ENCODE data around the gene RUSF1.

RUSF1 gene

GRCh38 chr16:31498493-31498892, 9.7 kb downstream of the RUSF1 start:
- Histone ChIP-seq H2AK5ac (ENCODE audit: low read depth, low read length) (no peak overlapping the region), H3K27ac (replicated peaks; ENCODE audit: low read length) (no peak overlapping the region), H2BK12ac (ENCODE audit: low read length) (no peak overlapping the region), H3K14ac (ENCODE audit: low read length) (no peak overlapping the region), H3K4me3 (ENCODE audit: low read length in 2 of 2) (no peak overlapping the region), H2BK15ac (ENCODE audit: low read length) (no peak overlapping the region), H3K4me2 (ENCODE audit: insufficient read depth, low read length, poor library complexity, severe bottlenecking) (no peak overlapping the region), H3K36me3 (replicated peaks in 1 of 2; ENCODE audit: control insufficient read depth in 2 of 2, insufficient read depth in 2 of 2, low read length in 2 of 2) (peaks cover 11 to 72% of the 10 kb centered on the region in 2 donors), H3K4me1 (ENCODE audit: control insufficient read depth in 2 of 2, insufficient read depth in 1 of 2, low read depth in 1 of 2, low read length in 2 of 2) (no peaks in the 10 kb centered on the region), H2BK5ac (ENCODE audit: low read length) (no peak overlapping the region), H3K79me1 (ENCODE audit: low read depth, low read length) (no peaks in the 10 kb centered on the region), H4K8ac (ENCODE audit: low read depth, low read length) (no peak overlapping the region), H3K27me3 (ENCODE audit: control insufficient read depth in 3 of 3, insufficient read depth in 3 of 3, low read depth in 1 of 3, low read length in 3 of 3) (no peaks in the 10 kb centered on the region), H2AFZ (ENCODE audit: low read length) (no peak overlapping the region), H4K91ac (ENCODE audit: low read depth, low read length, poor library complexity) (no peak overlapping the region), H3K23ac (ENCODE audit: low read depth, low read length, poor library complexity) (no peak overlapping the region), H3K9ac (ENCODE audit: low read depth, low read length, poor library complexity) (no peak overlapping the region), H3K4ac (ENCODE audit: low read length) (no peak overlapping the region), H3K18ac (ENCODE audit: low read length) (no peak overlapping the region), H3K9me3 (replicated peaks in 1 of 2; ENCODE audit: control insufficient read depth in 2 of 2, insufficient read depth in 1 of 2, low read depth in 1 of 2, low read length in 2 of 2) (no peaks in the 10 kb centered on the region), H2BK120ac (ENCODE audit: low read depth, low read length) (no peak overlapping the region)
- no peak for DNase-seq (ENCODE audit: low spot score)
- WGBS, 2 donors (ENCODE audit: extremely low coverage in 2 of 2, insufficient read length in 2 of 2, insufficient replicate concordance in 1 of 2) = no CpG with 5 or more reads among the region's 8 CpGs

- Histone ChIP-seq H2AFZ (ENCODE audit: low read length) (no peak overlapping the region), H4K8ac (ENCODE audit: low read depth, low read length) (no peak overlapping the region), H2BK120ac (ENCODE audit: low read depth, low read length) (no peak overlapping the region), H2BK5ac (ENCODE audit: low read length) (no peak overlapping the region), H3K4me3 (ENCODE audit: low read length in 2 of 2) (no peak overlapping the region), H2BK12ac (ENCODE audit: low read length) (no peak overlapping the region), H3K4me1 (ENCODE audit: control insufficient read depth in 2 of 2, insufficient read depth in 1 of 2, low read depth in 1 of 2, low read length in 2 of 2) (no peaks in the 10 kb centered on the region), H3K9ac (ENCODE audit: low read depth, low read length, poor library complexity) (no peak overlapping the region), H3K14ac (ENCODE audit: low read length) (no peak overlapping the region), H3K9me3 (replicated peaks in 1 of 2; ENCODE audit: control insufficient read depth in 2 of 2, insufficient read depth in 1 of 2, low read depth in 1 of 2, low read length in 2 of 2) (no peaks in the 10 kb centered on the region), H3K4ac (ENCODE audit: low read length) (no peak overlapping the region), H3K18ac (ENCODE audit: low read length) (no peak overlapping the region), H4K91ac (ENCODE audit: low read depth, low read length, poor library complexity) (no peak overlapping the region), H3K79me1 (ENCODE audit: low read depth, low read length) (no peaks in the 10 kb centered on the region), H3K4me2 (ENCODE audit: insufficient read depth, low read length, poor library complexity, severe bottlenecking) (no peak overlapping the region), H3K27me3 (ENCODE audit: control insufficient read depth in 3 of 3, insufficient read depth in 3 of 3, low read depth in 1 of 3, low read length in 3 of 3) (no peaks in the 10 kb centered on the region), H3K36me3 (replicated peaks in 1 of 2; ENCODE audit: control insufficient read depth in 2 of 2, insufficient read depth in 2 of 2, low read length in 2 of 2) (peaks cover 22 to 91% of the 10 kb centered on the region in 2 donors), H3K23ac (ENCODE audit: low read depth, low read length, poor library complexity) (no peak overlapping the region), H3K27ac (replicated peaks; ENCODE audit: low read length) (no peak overlapping the region), H2BK15ac (ENCODE audit: low read length) (no peak overlapping the region), H2AK5ac (ENCODE audit: low read depth, low read length) (no peak overlapping the region)
- DNase-seq (ENCODE audit: low spot score) = no peak
- WGBS, 2 donors (ENCODE audit: extremely low coverage in 2 of 2, insufficient read length in 2 of 2, insufficient replicate concordance in 1 of 2) = no CpG with 5 or more reads among the region's 10 CpGs
These were observed 11.5 kb downstream of the RUSF1 start for GRCh38 chr16:31496670-31497069.

- Histone ChIP-seq H3K79me1 (ENCODE audit: low read depth, low read length) (peaks cover 3% of the 10 kb centered on the region), H2BK5ac (ENCODE audit: low read length) (no peak overlapping the region), H2BK15ac (ENCODE audit: low read length) (no peak overlapping the region), H4K91ac (ENCODE audit: low read depth, low read length, poor library complexity) (no peak overlapping the region), H3K18ac (ENCODE audit: low read length) (no peak overlapping the region), H3K4ac (ENCODE audit: low read length) (no peak overlapping the region), H2BK12ac (ENCODE audit: low read length) (no peak overlapping the region), H3K27ac (replicated peaks; ENCODE audit: low read length) (no peak overlapping the region), H2BK120ac (ENCODE audit: low read depth, low read length) (no peak overlapping the region), H3K23ac (ENCODE audit: low read depth, low read length, poor library complexity) (no peak overlapping the region), H3K27me3 (ENCODE audit: control insufficient read depth in 3 of 3, insufficient read depth in 3 of 3, low read depth in 1 of 3, low read length in 3 of 3) (peaks cover 0 to 6% (median 1%) of the 10 kb centered on the region in 3 experiments), H3K9me3 (replicated peaks in 1 of 2; ENCODE audit: control insufficient read depth in 2 of 2, insufficient read depth in 1 of 2, low read depth in 1 of 2, low read length in 2 of 2) (no peaks in the 10 kb centered on the region), H3K4me2 (ENCODE audit: insufficient read depth, low read length, poor library complexity, severe bottlenecking) (no peak overlapping the region), H3K14ac (ENCODE audit: low read length) (no peak overlapping the region), H2AFZ (ENCODE audit: low read length) (no peak overlapping the region), H2AK5ac (ENCODE audit: low read depth, low read length) (no peak overlapping the region), H3K9ac (ENCODE audit: low read depth, low read length, poor library complexity) (no peak overlapping the region), H4K8ac (ENCODE audit: low read depth, low read length) (no peak overlapping the region), H3K4me1 (ENCODE audit: control insufficient read depth in 2 of 2, insufficient read depth in 1 of 2, low read depth in 1 of 2, low read length in 2 of 2) (no peaks in the 10 kb centered on the region), H3K36me3 (replicated peaks in 1 of 2; ENCODE audit: control insufficient read depth in 2 of 2, insufficient read depth in 2 of 2, low read length in 2 of 2) (peaks cover 18 to 93% of the 10 kb centered on the region in 2 donors), H3K4me3 (ENCODE audit: low read length in 2 of 2) (no peak overlapping the region)
- no CpG with 5 or more reads among the region's 18 CpGs for WGBS, 2 donors (ENCODE audit: extremely low coverage in 2 of 2, insufficient read length in 2 of 2, insufficient replicate concordance in 1 of 2)
- no peak for DNase-seq (ENCODE audit: low spot score)
These were observed 14.6 kb downstream of the RUSF1 start for GRCh38 chr16:31493506-31494125.

GRCh38 chr16:31491778-31492418, 16.3 kb downstream of the RUSF1 start:
- H3K27ac ChIP-seq (replicated peaks; ENCODE audit: low read length) = no peak overlapping the region
- H2BK12ac ChIP-seq (ENCODE audit: low read length) = no peak overlapping the region
- WGBS, 2 donors (ENCODE audit: extremely low coverage in 2 of 2, insufficient read length in 2 of 2, insufficient replicate concordance in 1 of 2) = no CpG with 5 or more reads among the region's 8 CpGs
- H2BK120ac ChIP-seq (ENCODE audit: low read depth, low read length) = no peak overlapping the region
- H3K4ac ChIP-seq (ENCODE audit: low read length) = no peak overlapping the region
- H3K14ac ChIP-seq (ENCODE audit: low read length) = no peak overlapping the region
- no peak for DNase-seq (ENCODE audit: low spot score)
- H2AFZ ChIP-seq (ENCODE audit: low read length) = no peak overlapping the region
- H3K27me3 ChIP-seq (ENCODE audit: control insufficient read depth in 3 of 3, insufficient read depth in 3 of 3, low read depth in 1 of 3, low read length in 3 of 3) = peaks cover 5 to 23% (median 17%) of the 10 kb centered on the region in 3 experiments
- peaks cover 0 to 11% of the 10 kb centered on the region in 2 donors for H3K4me1 ChIP-seq (ENCODE audit: control insufficient read depth in 2 of 2, insufficient read depth in 1 of 2, low read depth in 1 of 2, low read length in 2 of 2)
- no peak overlapping the region for H3K9ac ChIP-seq (ENCODE audit: low read depth, low read length, poor library complexity)
- no peak overlapping the region for H4K91ac ChIP-seq (ENCODE audit: low read depth, low read length, poor library complexity)
- H3K4me3 ChIP-seq (ENCODE audit: low read length in 2 of 2) = no peak overlapping the region
- H3K9me3 ChIP-seq (replicated peaks in 1 of 2; ENCODE audit: control insufficient read depth in 2 of 2, insufficient read depth in 1 of 2, low read depth in 1 of 2, low read length in 2 of 2) = no peaks in the 10 kb centered on the region
- no peak overlapping the region for H2BK15ac ChIP-seq (ENCODE audit: low read length)
- peaks cover 3% of the 10 kb centered on the region for H3K79me1 ChIP-seq (ENCODE audit: low read depth, low read length)
- H3K23ac ChIP-seq (ENCODE audit: low read depth, low read length, poor library complexity) = no peak overlapping the region
- no peak overlapping the region for H2AK5ac ChIP-seq (ENCODE audit: low read depth, low read length)
- H3K18ac ChIP-seq (ENCODE audit: low read length) = no peak overlapping the region
- H3K36me3 ChIP-seq (replicated peaks in 1 of 2; ENCODE audit: control insufficient read depth in 2 of 2, insufficient read depth in 2 of 2, low read length in 2 of 2) = peaks cover 16 to 80% of the 10 kb centered on the region in 2 donors
- no peak overlapping the region for H4K8ac ChIP-seq (ENCODE audit: low read depth, low read length)
- H2BK5ac ChIP-seq (ENCODE audit: low read length) = no peak overlapping the region
- H3K4me2 ChIP-seq (ENCODE audit: insufficient read depth, low read length, poor library complexity, severe bottlenecking) = no peak overlapping the region

All from neuronal stem cell (in vitro differentiated cells).